ENCODE data around the gene CYBB. TPM values are rescaled to one million over a fixed set of nuclear protein-coding genes. Genes with fewer than 3 reads are reported as not detected.

CYBB gene
- total and polyA plus RNA-seq, 2 donors (not counting 1 experiment from before 2014, with no cell fraction given) = under 0.01 TPM; not detected in 1

DNA sequence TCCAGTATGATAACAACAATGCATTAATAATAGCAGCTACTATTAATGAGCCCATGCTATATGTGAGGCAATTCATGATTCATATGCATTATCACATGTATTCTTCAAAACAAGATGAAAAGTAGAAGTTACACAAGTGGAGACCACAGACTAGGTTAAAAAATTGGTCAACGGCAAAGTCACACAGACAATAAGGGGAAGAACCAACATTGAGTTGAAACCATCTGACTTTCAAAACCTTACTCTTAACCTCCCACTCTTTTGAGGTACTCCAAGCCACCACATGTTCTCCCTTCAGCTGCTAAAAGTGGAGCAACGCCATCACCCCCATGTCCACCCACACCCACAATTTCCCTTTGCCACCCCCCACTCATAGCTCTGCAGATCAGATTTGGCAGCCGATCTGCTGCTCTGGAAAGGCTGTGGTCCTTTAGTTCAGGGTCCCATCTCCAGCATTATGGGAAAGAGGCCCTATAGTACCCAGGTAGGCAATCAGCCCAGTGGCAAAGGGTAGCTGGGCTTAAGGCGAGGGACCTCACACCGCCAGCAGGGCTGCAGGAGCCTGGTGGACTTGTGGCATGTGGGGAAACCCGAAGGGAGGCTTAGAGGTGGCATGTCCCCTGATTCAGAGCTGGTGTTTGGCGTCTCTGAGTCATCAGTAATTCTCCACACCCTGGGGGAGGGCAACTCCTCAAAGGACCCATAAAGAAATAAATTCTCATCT, 33.5 kb upstream of the CYBB start:
- TF ChIP-seq, protein P1, sequence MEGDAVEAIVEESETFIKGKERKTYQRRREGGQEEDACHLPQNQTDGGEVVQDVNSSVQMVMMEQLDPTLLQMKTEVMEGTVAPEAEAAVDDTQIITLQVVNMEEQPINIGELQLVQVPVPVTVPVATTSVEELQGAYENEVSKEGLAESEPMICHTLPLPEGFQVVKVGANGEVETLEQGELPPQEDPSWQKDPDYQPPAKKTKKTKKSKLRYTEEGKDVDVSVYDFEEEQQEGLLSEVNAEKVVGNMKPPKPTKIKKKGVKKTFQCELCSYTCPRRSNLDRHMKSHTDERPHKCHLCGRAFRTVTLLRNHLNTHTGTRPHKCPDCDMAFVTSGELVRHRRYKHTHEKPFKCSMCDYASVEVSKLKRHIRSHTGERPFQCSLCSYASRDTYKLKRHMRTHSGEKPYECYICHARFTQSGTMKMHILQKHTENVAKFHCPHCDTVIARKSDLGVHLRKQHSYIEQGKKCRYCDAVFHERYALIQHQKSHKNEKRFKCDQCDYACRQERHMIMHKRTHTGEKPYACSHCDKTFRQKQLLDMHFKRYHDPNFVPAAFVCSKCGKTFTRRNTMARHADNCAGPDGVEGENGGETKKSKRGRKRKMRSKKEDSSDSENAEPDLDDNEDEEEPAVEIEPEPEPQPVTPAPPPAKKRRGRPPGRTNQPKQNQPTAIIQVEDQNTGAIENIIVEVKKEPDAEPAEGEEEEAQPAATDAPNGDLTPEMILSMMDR (conservative IDR thresholded peaks at IDR 0.05 in 1 of 2, IDR thresholded peaks at IDR 0.05 in 1 of 2; ENCODE audit: low read depth in 1 of 2, low read length in 2 of 2) = no peak
- TF ChIP-seq EZH2 (IDR thresholded peaks at IDR 0.05; ENCODE audit: low read length, missing control alignments) = no peak
- Histone ChIP-seq H3K4me1 (ENCODE audit: control insufficient read depth, extremely low read depth, insufficient read depth, low read length) (no peaks in the 10 kb centered on the region), H3K79me2 (ENCODE audit: control insufficient read depth, insufficient read depth, low read length) (no peaks in the 10 kb centered on the region), H2AFZ (ENCODE audit: low read length) (no peak overlapping the region), H3K4me2 (ENCODE audit: extremely low read depth, insufficient read depth, low read length) (no peak overlapping the region), H3K9me3 (ENCODE audit: control insufficient read depth, insufficient read depth, low read depth, low read length) (no peaks in the 10 kb centered on the region), H4K20me1 (ENCODE audit: control insufficient read depth, extremely low read depth, insufficient read depth, low read length) (no peaks in the 10 kb centered on the region), H3K36me3 (ENCODE audit: control insufficient read depth, insufficient read depth, low read length) (no peaks in the 10 kb centered on the region), H3K4me3 (replicated peaks in 1 of 4; ENCODE audit: control extremely low read depth in 1 of 4, insufficient read depth in 1 of 4, low read depth in 3 of 4, low read length in 4 of 4) (no peak overlapping the region), H3K27me3 (ENCODE audit: control insufficient read depth, insufficient read depth, low read length) (no peaks in the 10 kb centered on the region), H3K27ac (ENCODE audit: insufficient read depth, low read length) (no peak overlapping the region), H3K9ac (ENCODE audit: insufficient read depth, low read length) (no peak overlapping the region)
- peak in 1 of 2 donors; percentile 28 for DNase-seq (ENCODE audit: low read depth in 2 of 2)

- Histone ChIP-seq H3K79me2 (ENCODE audit: control insufficient read depth, insufficient read depth, low read length) (no peaks in the 10 kb centered on the region), H3K36me3 (ENCODE audit: control insufficient read depth, insufficient read depth, low read length) (no peaks in the 10 kb centered on the region), H3K27me3 (ENCODE audit: control insufficient read depth, insufficient read depth, low read length) (no peaks in the 10 kb centered on the region), H3K4me2 (ENCODE audit: extremely low read depth, insufficient read depth, low read length) (no peak overlapping the region), H3K4me1 (ENCODE audit: control insufficient read depth, extremely low read depth, insufficient read depth, low read length) (no peaks in the 10 kb centered on the region), H3K9me3 (ENCODE audit: control insufficient read depth, insufficient read depth, low read depth, low read length) (no peaks in the 10 kb centered on the region), H4K20me1 (ENCODE audit: control insufficient read depth, extremely low read depth, insufficient read depth, low read length) (no peaks in the 10 kb centered on the region), H2AFZ (ENCODE audit: low read length) (no peak overlapping the region), H3K4me3 (replicated peaks in 1 of 4; ENCODE audit: control extremely low read depth in 1 of 4, insufficient read depth in 1 of 4, low read depth in 3 of 4, low read length in 4 of 4) (no peak overlapping the region), H3K27ac (ENCODE audit: insufficient read depth, low read length) (no peak overlapping the region), H3K9ac (ENCODE audit: insufficient read depth, low read length) (no peak overlapping the region)
- DNase-seq (ENCODE audit: low read depth in 2 of 2) = peak in 1 of 2 donors; percentile 11
- no peak for TF ChIP-seq EZH2 (IDR thresholded peaks at IDR 0.05; ENCODE audit: low read length, missing control alignments)
- TF ChIP-seq, protein P1 (conservative IDR thresholded peaks at IDR 0.05 in 1 of 2, IDR thresholded peaks at IDR 0.05 in 1 of 2; ENCODE audit: low read depth in 1 of 2, low read length in 2 of 2) = no peak
Observed at GRCh38 chrX:37746951-37747350, 32.9 kb upstream of the CYBB start.

DNA sequence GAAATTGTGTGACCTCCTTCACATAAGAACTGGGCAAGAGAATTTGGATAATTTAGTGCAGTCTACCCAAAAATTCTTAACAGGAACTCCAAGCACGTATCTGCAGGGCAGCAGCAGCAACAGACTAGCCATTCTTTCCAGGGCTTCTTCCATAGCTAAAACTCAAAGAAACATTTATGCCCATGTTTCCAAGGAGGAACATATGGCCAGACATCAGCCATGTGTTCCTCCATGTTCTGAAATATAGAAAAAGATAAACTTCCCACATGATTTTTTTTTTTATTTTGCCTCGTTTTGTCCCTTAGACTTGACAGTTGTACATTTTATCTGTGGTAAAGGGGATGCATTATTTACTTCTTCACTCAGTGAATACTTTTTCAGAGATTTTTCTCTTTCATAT, 27.6 kb upstream of the CYBB start:
- no peak for DNase-seq (ENCODE audit: low read depth in 2 of 2)
- no peaks in the 10 kb centered on the region for H3K36me3 ChIP-seq (ENCODE audit: control insufficient read depth, insufficient read depth, low read length)
- no peak overlapping the region for H3K27ac ChIP-seq (ENCODE audit: insufficient read depth, low read length)
- no peaks in the 10 kb centered on the region for H3K4me1 ChIP-seq (ENCODE audit: control insufficient read depth, extremely low read depth, insufficient read depth, low read length)
- TF ChIP-seq, protein P1 (conservative IDR thresholded peaks at IDR 0.05 in 1 of 2, IDR thresholded peaks at IDR 0.05 in 1 of 2; ENCODE audit: low read depth in 1 of 2, low read length in 2 of 2) = no peak
- no peak for TF ChIP-seq EZH2 (IDR thresholded peaks at IDR 0.05; ENCODE audit: low read length, missing control alignments)
- no peaks in the 10 kb centered on the region for H3K79me2 ChIP-seq (ENCODE audit: control insufficient read depth, insufficient read depth, low read length)
- H3K4me2 ChIP-seq (ENCODE audit: extremely low read depth, insufficient read depth, low read length) = no peak overlapping the region
- H4K20me1 ChIP-seq (ENCODE audit: control insufficient read depth, extremely low read depth, insufficient read depth, low read length) = no peaks in the 10 kb centered on the region
- no peak overlapping the region for H2AFZ ChIP-seq (ENCODE audit: low read length)
- H3K27me3 ChIP-seq (ENCODE audit: control insufficient read depth, insufficient read depth, low read length) = no peaks in the 10 kb centered on the region
- no peak overlapping the region for H3K4me3 ChIP-seq (replicated peaks in 1 of 4; ENCODE audit: control extremely low read depth in 1 of 4, insufficient read depth in 1 of 4, low read depth in 3 of 4, low read length in 4 of 4)
- H3K9me3 ChIP-seq (ENCODE audit: control insufficient read depth, insufficient read depth, low read depth, low read length) = no peaks in the 10 kb centered on the region
- no peak overlapping the region for H3K9ac ChIP-seq (ENCODE audit: insufficient read depth, low read length)
